Measurements from ENCODE around the gene FANCG. TPM values are rescaled to one million over a fixed set of nuclear protein-coding genes. Genes with fewer than 3 reads are reported as not detected.

FANCG gene
- total RNA-seq, 4 donors from 2014 or later = 2.2 to 9.4 (median 4.3) TPM

- no peak for TF ChIP-seq POLR2A (IDR thresholded peaks at IDR 0.05; ENCODE audit: low read depth)
- TF ChIP-seq, protein P1, sequence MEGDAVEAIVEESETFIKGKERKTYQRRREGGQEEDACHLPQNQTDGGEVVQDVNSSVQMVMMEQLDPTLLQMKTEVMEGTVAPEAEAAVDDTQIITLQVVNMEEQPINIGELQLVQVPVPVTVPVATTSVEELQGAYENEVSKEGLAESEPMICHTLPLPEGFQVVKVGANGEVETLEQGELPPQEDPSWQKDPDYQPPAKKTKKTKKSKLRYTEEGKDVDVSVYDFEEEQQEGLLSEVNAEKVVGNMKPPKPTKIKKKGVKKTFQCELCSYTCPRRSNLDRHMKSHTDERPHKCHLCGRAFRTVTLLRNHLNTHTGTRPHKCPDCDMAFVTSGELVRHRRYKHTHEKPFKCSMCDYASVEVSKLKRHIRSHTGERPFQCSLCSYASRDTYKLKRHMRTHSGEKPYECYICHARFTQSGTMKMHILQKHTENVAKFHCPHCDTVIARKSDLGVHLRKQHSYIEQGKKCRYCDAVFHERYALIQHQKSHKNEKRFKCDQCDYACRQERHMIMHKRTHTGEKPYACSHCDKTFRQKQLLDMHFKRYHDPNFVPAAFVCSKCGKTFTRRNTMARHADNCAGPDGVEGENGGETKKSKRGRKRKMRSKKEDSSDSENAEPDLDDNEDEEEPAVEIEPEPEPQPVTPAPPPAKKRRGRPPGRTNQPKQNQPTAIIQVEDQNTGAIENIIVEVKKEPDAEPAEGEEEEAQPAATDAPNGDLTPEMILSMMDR (IDR thresholded peaks at IDR 0.05) = peak in 1 of 3 experiments; percentile 29
- TF ChIP-seq POLR2AphosphoS5 (IDR thresholded peaks at IDR 0.05) = peak; percentile 92
- peak within 1 kb of the TSS; percentile 62 to 92 (median 68) for H3K4me3 ChIP-seq
- peak within 1 kb of the TSS; percentile 81 to 91 (median 88) for H3K27ac ChIP-seq (replicated peaks in 1 of 4)
- WGBS = 2% methylated on average over 19 of the region's 57 CpGs
- H3K9me3 ChIP-seq = no peaks in the 10 kb centered on the region
- no peaks in the 10 kb centered on the region for H3K27me3 ChIP-seq
- H3K4me1 ChIP-seq = peaks cover 21 to 33% (median 27%) of the 10 kb centered on the region in 4 donors
- intact Hi-C loops (cut with DNase I) = loop anchor here (5.0 kb wide), 1 partner anchor 374 kb away; no protein-coding TSS in a partner anchor
- H3K36me3 ChIP-seq = peaks cover 35 to 67% (median 64%) of the 10 kb centered on the region in 4 donors
- peak; percentile 97 for DNase-seq (ENCODE audit: extremely low spot score)
These were observed 23.3 kb upstream of the FANCG start, which contains the start of gene STOML2 for GRCh38 chr9:35102769-35103659. STOML2 (minus strand) TSS chr9:35103131; CDS start chr9:35103094, 37 bp downstream.

GRCh38 chr9:35102465-35102768 is 22.7 kb upstream of the FANCG start:
- TF ChIP-seq POLR2AphosphoS5 (IDR thresholded peaks at IDR 0.05) (no peak), EP300 (IDR thresholded peaks at IDR 0.05) (no peak), POLR2A (IDR thresholded peaks at IDR 0.05; ENCODE audit: low read depth) (no peak)
- TF ChIP-seq, protein P1 (IDR thresholded peaks at IDR 0.05) = no peak
- no peak for DNase-seq (ENCODE audit: extremely low spot score)
- H3K36me3 ChIP-seq = peaks cover 29 to 61% (median 58%) of the 10 kb centered on the region in 4 donors
- H3K9me3 ChIP-seq = no peaks in the 10 kb centered on the region
- no peaks in the 10 kb centered on the region for H3K27me3 ChIP-seq
- WGBS = 10% methylated on average over 4 of the region's 10 CpGs
- intact Hi-C loops (cut with DNase I) = loop anchor here (5.0 kb wide), 1 partner anchor 375 kb away; no protein-coding TSS in a partner anchor
- H3K4me3 ChIP-seq = peak overlapping the region; percentile 62 to 92 (median 68)
- H3K27ac ChIP-seq (replicated peaks in 1 of 4) = peak overlapping the region; percentile 81 to 91 (median 88)
- peaks cover 21 to 33% (median 27%) of the 10 kb centered on the region in 4 donors for H3K4me1 ChIP-seq

GRCh38 chr9:35097573-35097972 is 17.8 kb upstream of the FANCG start:
- DNase-seq (ENCODE audit: extremely low spot score) = no peak
- Histone ChIP-seq H3K4me1 (peaks cover 23 to 39% (median 34%) of the 10 kb centered on the region in 4 donors), H3K27me3 (no peaks in the 10 kb centered on the region), H3K27ac (replicated peaks in 1 of 4) (no peak overlapping the region), H3K36me3 (peaks cover 25 to 50% (median 44%) of the 10 kb centered on the region in 4 donors), H3K9me3 (no peaks in the 10 kb centered on the region), H3K4me3 (no peak overlapping the region)
- 84% methylated on average over 3 of the region's 3 CpGs for WGBS
- intact Hi-C loops (cut with DNase I) = loop anchor here (2.0 kb wide), 2 partner anchors 17 to 197 kb away; no protein-coding TSS in a partner anchor
- TF ChIP-seq POLR2AphosphoS5 (IDR thresholded peaks at IDR 0.05) = no peak
- no peak for TF ChIP-seq EP300 (IDR thresholded peaks at IDR 0.05)

DNA sequence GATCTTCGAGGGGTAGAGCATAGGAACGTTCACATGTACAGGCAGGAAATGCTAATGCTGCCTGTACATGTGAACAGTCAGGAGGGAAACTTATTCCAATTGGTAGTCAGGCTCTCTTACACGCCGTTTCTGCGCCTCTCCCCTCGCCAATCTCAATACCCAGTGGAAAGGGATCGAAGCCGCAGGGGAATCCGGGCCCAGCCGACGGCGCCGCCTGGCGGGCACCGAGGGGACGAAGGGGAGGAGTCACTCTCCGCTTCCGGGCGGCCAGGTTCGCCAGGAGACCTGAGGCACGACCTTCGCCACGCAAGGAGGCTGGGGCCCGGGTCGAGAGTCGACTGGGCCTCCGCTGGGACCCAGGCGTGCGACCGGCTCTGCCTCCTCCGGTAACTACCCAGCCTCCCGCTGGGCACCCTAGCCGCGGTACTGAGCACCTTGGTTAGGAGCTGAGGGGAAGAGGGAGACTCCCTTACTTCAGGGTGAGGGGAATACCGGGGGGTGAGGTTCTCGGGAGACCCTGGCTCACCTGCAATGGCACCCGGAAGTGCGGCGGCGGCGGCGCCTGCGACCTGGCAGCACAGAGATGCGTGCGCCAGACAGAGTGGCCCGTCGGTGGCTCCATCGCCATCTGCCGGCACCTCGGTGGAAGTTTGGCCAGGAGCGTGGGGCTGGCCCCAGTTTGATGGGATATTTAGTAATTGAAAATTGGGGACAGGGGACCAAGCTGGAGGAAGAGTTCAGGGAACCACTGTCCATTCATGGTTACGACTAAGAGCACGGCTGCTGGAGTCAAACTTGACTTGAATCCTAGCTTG is 16.5 kb upstream of the FANCG start, which contains the start of gene PIGO:
TSS of gene PIGO (minus strand) at position 557 of the 815 bp plus-strand sequence. CDS start 1,026 bp downstream, outside the sequence.
- H3K4me1 ChIP-seq = peaks cover 11 to 25% (median 20%) of the 10 kb centered on the region in 4 donors
- H3K9me3 ChIP-seq = no peaks in the 10 kb centered on the region
- intact Hi-C loops (cut with DNase I) = loop anchor here (2.0 kb wide), 2 partner anchors 15 to 195 kb away; no protein-coding TSS in a partner anchor
- peak; percentile 97 for DNase-seq (ENCODE audit: extremely low spot score)
- TF ChIP-seq, protein P1 (IDR thresholded peaks at IDR 0.05) = peak; percentile 59 to 72 (median 72)
- TF ChIP-seq POLR2AphosphoS5 (IDR thresholded peaks at IDR 0.05) (peak; percentile 71 to 77), POLR2A (IDR thresholded peaks at IDR 0.05; ENCODE audit: low read depth) (peak; percentile 34), EP300 (IDR thresholded peaks at IDR 0.05) (no peak)
- no peaks in the 10 kb centered on the region for H3K27me3 ChIP-seq
- H3K4me3 ChIP-seq = peak within 1 kb of the TSS; percentile 72 to 99 (median 82)
- WGBS = 2% methylated on average over 28 of the region's 53 CpGs
- peak within 1 kb of the TSS; percentile 92 to 98 (median 95) for H3K27ac ChIP-seq (replicated peaks in 1 of 4)
- H3K36me3 ChIP-seq = peaks cover 35 to 59% (median 53%) of the 10 kb centered on the region in 4 donors
